Panc1 (cell line): ENCODE results near the gene SPECC1. TPM values are rescaled to one million over a fixed set of nuclear protein-coding genes. Genes with fewer than 3 reads are reported as not detected.

Source experiments
- ATAC-seq: fragments of 200-7000 bp; cut with Tn5 transposase; 2 replicates; pipeline ENCODE4 v1.9.1; 2020; ENCODE audit warnings: mild to moderate bottlenecking, moderate library complexity
- BruUV-seq: library from RNA; stranded (reverse); fragments of 400-500 nt; replicated peaks from 2 replicates; lab custom pipeline; 2021; lab: Mats Ljungman, UMichigan
- CTCF ChIA-PET: fragments of 300-600 bp; sonication (Branson Sonifier 250); formaldehyde crosslinking; loops from one replicate; lab custom pipeline; 2022; ENCODE audit warnings: antibody characterized with exemption; lab: Charles Lee
- POLR2A ChIA-PET: fragments of 300-600 bp; sonication (Branson Sonifier 250); formaldehyde crosslinking; loops from one replicate; lab custom pipeline; 2022; ENCODE audit warnings: antibody characterized with exemption; lab: Charles Lee
- DNase-seq: peaks from one replicate; pipeline ENCODE4 v3.0.0-alpha.2; 2010; ENCODE audit warnings: low read depth, low spot score
- H3K27ac ChIP-seq: 2 replicates; pipeline ENCODE4 v1.5.1; 2011; ENCODE audit warnings: mild to moderate bottlenecking, low read length, inconsistent platforms
- H3K27me3 ChIP-seq: fragments of 200-500 bp; sonication (Bioruptor generic); 2 replicates; pipeline ENCODE4 v1.6.0; 2014; ENCODE audit warnings: low read length, inconsistent platforms; ENCODE audit not compliant: control insufficient read depth, insufficient read depth
- H3K36me3 ChIP-seq: fragments of 200-500 bp; sonication (Bioruptor generic); 2 replicates; pipeline ENCODE4 v1.5.1; 2014; ENCODE audit warnings: inconsistent platforms, mild to moderate bottlenecking, low read length, moderate library complexity; ENCODE audit not compliant: control insufficient read depth, insufficient read depth
- H3K4me1 ChIP-seq: 2 replicates; pipeline ENCODE4 v1.5.1; 2011; ENCODE audit warnings: inconsistent platforms, mild to moderate bottlenecking, low read length, moderate library complexity; ENCODE audit not compliant: control insufficient read depth, insufficient read depth
- H3K4me3 ChIP-seq, 2 experiments: 2 replicates each; pipeline ENCODE4 v1.5.1; 2011 to 2012; ENCODE audit warnings: low read depth in 2 of 2, low read length in 2 of 2, mild to moderate bottlenecking in 2 of 2, inconsistent platforms in 1 of 2, moderate library complexity in 1 of 2
- H3K9me3 ChIP-seq: fragments of 200-500 bp; sonication (Bioruptor generic); 2 replicates; pipeline ENCODE4 v1.5.1; 2014; ENCODE audit warnings: low read depth, mild to moderate bottlenecking, inconsistent platforms, low read length, moderate library complexity; ENCODE audit not compliant: control insufficient read depth, insufficient read depth
- CTCF ChIP-seq: fragments of 450-650 bp; IDR thresholded peaks from 2 replicates; pipeline ENCODE4 v1.5.1; 2017; ENCODE audit warnings: mild to moderate bottlenecking
- POLR2AphosphoS5 ChIP-seq: IDR thresholded peaks from 2 replicates; pipeline ENCODE4 v1.6.1; 2012; ENCODE audit warnings: mild to moderate bottlenecking, low read depth, low read length, moderate library complexity
- REST ChIP-seq, 2 experiments: IDR thresholded peaks; 2 replicates each; pipeline ENCODE4 v1.6.1; 2011 to 2012; ENCODE audit warnings: low read depth in 2 of 2, control low read depth in 1 of 2, low read length in 1 of 2, mild to moderate bottlenecking in 1 of 2, moderate library complexity in 1 of 2; ENCODE audit not compliant: insufficient read depth in 1 of 2
- SIN3A ChIP-seq: IDR thresholded peaks from 2 replicates; pipeline ENCODE4 v1.6.1; 2012; ENCODE audit warnings: low read depth, mild to moderate bottlenecking, low read length, moderate library complexity, borderline replicate concordance; ENCODE audit not compliant: insufficient read depth
- TCF7L2 ChIP-seq: IDR thresholded peaks from 2 replicates; pipeline ENCODE4 v1.6.1; 2011; ENCODE audit warnings: mild to moderate bottlenecking, low read depth, low read length, inconsistent platforms
- in situ Hi-C: cut with HindIII; loops from 2 replicates; pipeline ENCODE4 v1.10.0; 2016; ENCODE audit warnings: low sequenced_read_pairs, low pct_unique_long_range_greater_than_20kb
- intact Hi-C: fragments of 100-400 bp; cut with micrococcal nuclease; formaldehyde crosslinking; loops from one replicate; pipeline ENCODE4 v1.10.0; 2022; ENCODE audit not compliant: unreplicated experiment
- total RNA-seq: library from RNA; stranded (reverse); gene quantifications from one replicate; pipeline ENCODE4 v1.2.1, GENCODE V29; 2021; ENCODE audit not compliant: unreplicated experiment

SPECC1 gene
- total RNA-seq, 1 experiment from 2014 or later = 80.8 TPM

- Histone ChIP-seq H3K9me3 (no peaks in the 10 kb centered on the region), H3K27ac (no peak overlapping the region), H3K36me3 (no peaks in the 10 kb centered on the region), H3K27me3 (no peaks in the 10 kb centered on the region), H3K4me3 (no peak overlapping the region), H3K4me1 (no peaks in the 10 kb centered on the region)
- ATAC-seq = no peak
- CTCF ChIA-PET = no interaction called here
- BruUV-seq = no TSS peak
- intact Hi-C loops = no loop called here
- POLR2A ChIA-PET = no interaction called here
- DNase-seq = no peak
- in situ Hi-C loops = no loop called here
- TF ChIP-seq TCF7L2 = no peak
- no peak for TF ChIP-seq SIN3A
- no peak for TF ChIP-seq REST (IDR thresholded peaks at IDR 0.05; ENCODE audit: insufficient read depth in 1 of 2, low read depth in 2 of 2, low read length in 1 of 2)
- TF ChIP-seq CTCF = no peak
- TF ChIP-seq POLR2AphosphoS5 = no peak
Measured at GRCh38 chr17:20149251-20149650, 140.1 kb downstream of the SPECC1 start.

GRCh38 chr17:20151174-20151573, 142.0 kb downstream of the SPECC1 start:
- no TSS peak for BruUV-seq
- Histone ChIP-seq H3K4me3 (no peak overlapping the region), H3K9me3 (no peaks in the 10 kb centered on the region), H3K36me3 (no peaks in the 10 kb centered on the region), H3K27ac (no peak overlapping the region), H3K27me3 (no peaks in the 10 kb centered on the region), H3K4me1 (peaks cover 5% of the 10 kb centered on the region)
- intact Hi-C loops = no loop called here
- POLR2A ChIA-PET = interaction anchor here (0.6 kb wide), 1 partner anchor 14 kb away, joined by 3 read pairs; no protein-coding TSS in a partner anchor
- ATAC-seq = no peak
- TF ChIP-seq CTCF = no peak
- TF ChIP-seq TCF7L2 = no peak
- TF ChIP-seq POLR2AphosphoS5 = no peak
- no peak for TF ChIP-seq REST (IDR thresholded peaks at IDR 0.05; ENCODE audit: insufficient read depth in 1 of 2, low read depth in 2 of 2, low read length in 1 of 2)
- TF ChIP-seq SIN3A = no peak
- in situ Hi-C loops = no loop called here
- DNase-seq = no peak
- CTCF ChIA-PET = no interaction called here
